DND-41 (cell line): ENCODE data around the gene GAPT.

Source experiments
- ATAC-seq: fragments of 200-7000 bp; cut with Tn5 transposase; 3 replicates; pipeline ENCODE4 v1.9.1; 2021; ENCODE audit warnings: low read depth; ENCODE audit not compliant: insufficient read depth
- DNase-seq: peaks from one replicate; pipeline ENCODE4 v3.0.0-alpha.2; 2020
- H2AFZ ChIP-seq: 2 replicates; pipeline ENCODE4 v1.6.0; 2012; ENCODE audit warnings: low read depth, low read length
- H3K27ac ChIP-seq: 2 replicates; pipeline ENCODE4 v1.5.1; 2012; ENCODE audit warnings: low read length, inconsistent platforms
- H3K27me3 ChIP-seq: fragments of 200-600 bp; sonication (generic); 2 replicates; pipeline ENCODE4 v1.6.0; 2012; ENCODE audit warnings: low read length, mild to moderate bottlenecking, inconsistent platforms; ENCODE audit not compliant: insufficient read depth, poor library complexity
- H3K36me3 ChIP-seq: 2 replicates; pipeline ENCODE4 v1.5.1; 2012; ENCODE audit warnings: low read length, inconsistent platforms; ENCODE audit not compliant: insufficient read depth
- H3K4me1 ChIP-seq: 2 replicates; pipeline ENCODE4 v1.5.1; 2012; ENCODE audit warnings: mild to moderate bottlenecking, low read length; ENCODE audit not compliant: insufficient read depth
- H3K4me2 ChIP-seq: 2 replicates; pipeline ENCODE4 v1.6.0; 2012; ENCODE audit warnings: mild to moderate bottlenecking, moderate library complexity, low read length, inconsistent platforms; ENCODE audit not compliant: insufficient read depth
- H3K4me3 ChIP-seq, 2 experiments: fragments of 200-600 bp in 1 of 2; shearing (Covaris generic) in 1 of 2; 2 replicates each; pipeline ENCODE4 v1.5.1; 2012 to 2016; ENCODE audit warnings: inconsistent platforms in 2 of 2, low read length in 2 of 2, mild to moderate bottlenecking in 2 of 2, low read depth in 1 of 2, moderate library complexity in 1 of 2
- H3K79me2 ChIP-seq: 2 replicates; pipeline ENCODE4 v1.6.0; 2012; ENCODE audit warnings: low read length, inconsistent platforms; ENCODE audit not compliant: insufficient read depth
- H3K9ac ChIP-seq: 2 replicates; pipeline ENCODE4 v1.6.0; 2012; ENCODE audit warnings: low read depth, mild to moderate bottlenecking, inconsistent platforms, low read length, moderate library complexity
- H3K9me3 ChIP-seq: 2 replicates; pipeline ENCODE4 v1.5.1; 2012; ENCODE audit warnings: low read length, moderate library complexity, mild to moderate bottlenecking, inconsistent platforms; ENCODE audit not compliant: insufficient read depth, severe bottlenecking
- H4K20me1 ChIP-seq: 2 replicates; pipeline ENCODE4 v1.6.0; 2012; ENCODE audit warnings: low read length; ENCODE audit not compliant: insufficient read depth
- EZH2 ChIP-seq: IDR thresholded peaks from 3 replicates; pipeline ENCODE4 v1.6.1; 2012; ENCODE audit warnings: borderline replicate concordance, low read depth, mild to moderate bottlenecking, moderate library complexity, low read length, inconsistent platforms; ENCODE audit not compliant: severe bottlenecking
- TF ChIP-seq, protein P1 (sequence below): IDR thresholded peaks from 2 replicates; pipeline ENCODE4 v1.5.1; 2012; ENCODE audit warnings: borderline replicate concordance, low read length, moderate library complexity, mild to moderate bottlenecking; ENCODE audit not compliant: poor library complexity, severe bottlenecking; ENCODE audit errors: extremely low read depth

The GAPT gene

DNA sequence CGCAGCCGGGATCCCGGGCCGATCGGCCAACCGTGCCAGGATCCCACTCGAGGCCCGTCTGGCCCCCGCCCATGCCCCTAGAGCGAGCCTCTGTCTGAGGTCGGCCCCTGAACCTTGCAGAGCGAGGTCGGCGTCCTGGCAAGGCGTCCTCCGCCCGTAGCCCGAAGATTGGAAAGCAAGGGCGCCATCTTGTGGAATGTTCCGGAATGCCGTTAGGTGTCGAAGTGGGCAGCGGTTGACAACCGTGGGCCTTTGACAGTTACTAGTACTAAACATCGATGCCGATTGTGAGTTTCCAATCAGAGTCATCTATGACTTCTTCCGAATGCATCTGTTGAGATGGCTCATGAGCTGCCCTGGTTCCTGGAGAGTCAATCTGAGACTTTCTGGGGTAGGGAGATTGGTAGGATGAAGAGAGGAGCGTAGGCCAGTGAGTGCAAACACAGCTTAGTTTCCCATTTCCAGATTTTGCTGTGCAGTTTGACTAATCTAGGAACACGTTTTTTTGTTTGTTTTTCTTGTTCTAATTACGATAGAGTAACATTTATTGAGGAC lies 30.4 kb upstream of the GAPT start:
- Histone ChIP-seq H3K4me1 (peaks cover 40% of the 10 kb centered on the region), H3K79me2 (no peaks in the 10 kb centered on the region), H3K9me3 (no peaks in the 10 kb centered on the region), H3K9ac (peak overlapping the region; percentile 72), H2AFZ (peak overlapping the region; percentile 92), H3K27me3 (peaks cover 12% of the 10 kb centered on the region), H3K4me2 (peak overlapping the region; percentile 91), H3K36me3 (peaks cover 6% of the 10 kb centered on the region; the same call in 1 of the 2 replicates), H4K20me1 (no peaks in the 10 kb centered on the region), H3K4me3 (peak overlapping the region; percentile 46 to 78; a peak in 3 of 4 replicates), H3K27ac (peak overlapping the region; percentile 69)
- TF ChIP-seq, protein P1, sequence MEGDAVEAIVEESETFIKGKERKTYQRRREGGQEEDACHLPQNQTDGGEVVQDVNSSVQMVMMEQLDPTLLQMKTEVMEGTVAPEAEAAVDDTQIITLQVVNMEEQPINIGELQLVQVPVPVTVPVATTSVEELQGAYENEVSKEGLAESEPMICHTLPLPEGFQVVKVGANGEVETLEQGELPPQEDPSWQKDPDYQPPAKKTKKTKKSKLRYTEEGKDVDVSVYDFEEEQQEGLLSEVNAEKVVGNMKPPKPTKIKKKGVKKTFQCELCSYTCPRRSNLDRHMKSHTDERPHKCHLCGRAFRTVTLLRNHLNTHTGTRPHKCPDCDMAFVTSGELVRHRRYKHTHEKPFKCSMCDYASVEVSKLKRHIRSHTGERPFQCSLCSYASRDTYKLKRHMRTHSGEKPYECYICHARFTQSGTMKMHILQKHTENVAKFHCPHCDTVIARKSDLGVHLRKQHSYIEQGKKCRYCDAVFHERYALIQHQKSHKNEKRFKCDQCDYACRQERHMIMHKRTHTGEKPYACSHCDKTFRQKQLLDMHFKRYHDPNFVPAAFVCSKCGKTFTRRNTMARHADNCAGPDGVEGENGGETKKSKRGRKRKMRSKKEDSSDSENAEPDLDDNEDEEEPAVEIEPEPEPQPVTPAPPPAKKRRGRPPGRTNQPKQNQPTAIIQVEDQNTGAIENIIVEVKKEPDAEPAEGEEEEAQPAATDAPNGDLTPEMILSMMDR, result peak; percentile 94
- no peak for TF ChIP-seq EZH2
- ATAC-seq, result peak; percentile 85
- peak; percentile 84 for DNase-seq

DNA sequence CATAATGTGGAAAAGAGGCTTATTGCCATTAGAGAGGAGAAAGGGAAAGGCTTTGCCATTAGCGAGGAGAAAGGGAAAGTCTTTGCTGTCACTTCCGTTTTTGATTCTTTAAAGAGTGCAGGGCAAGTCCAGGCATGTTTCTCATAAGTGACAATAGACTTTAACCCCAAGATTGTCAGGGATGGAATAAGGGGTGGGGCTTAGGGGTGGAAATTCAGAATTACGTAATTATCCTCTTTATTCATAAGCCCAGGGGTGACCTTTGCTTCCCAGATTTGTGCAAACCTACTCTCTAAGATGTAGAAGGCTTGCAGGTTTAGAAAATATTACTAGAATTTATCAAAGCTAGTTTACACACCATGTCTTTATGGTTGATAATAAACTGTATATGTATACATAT lies 29.1 kb upstream of the GAPT start:
- H3K79me2 ChIP-seq, result no peaks in the 10 kb centered on the region
- H3K27me3 ChIP-seq, result peaks cover 12% of the 10 kb centered on the region
- TF ChIP-seq EZH2, result no peak
- TF ChIP-seq, protein P1, result no peak
- no peak overlapping the region for H3K9ac ChIP-seq
- no peaks in the 10 kb centered on the region for H3K9me3 ChIP-seq
- peaks cover 44% of the 10 kb centered on the region for H3K4me1 ChIP-seq
- ATAC-seq (no peak), DNase-seq (no peak)
- H4K20me1 ChIP-seq, result no peaks in the 10 kb centered on the region
- peak overlapping the region; percentile 8; the same call in 1 of the 2 replicates for H2AFZ ChIP-seq
- H3K4me3 ChIP-seq, result no peak overlapping the region
- no peak overlapping the region for H3K27ac ChIP-seq
- H3K36me3 ChIP-seq, result no peaks in the 10 kb centered on the region
- no peak overlapping the region for H3K4me2 ChIP-seq

DNA sequence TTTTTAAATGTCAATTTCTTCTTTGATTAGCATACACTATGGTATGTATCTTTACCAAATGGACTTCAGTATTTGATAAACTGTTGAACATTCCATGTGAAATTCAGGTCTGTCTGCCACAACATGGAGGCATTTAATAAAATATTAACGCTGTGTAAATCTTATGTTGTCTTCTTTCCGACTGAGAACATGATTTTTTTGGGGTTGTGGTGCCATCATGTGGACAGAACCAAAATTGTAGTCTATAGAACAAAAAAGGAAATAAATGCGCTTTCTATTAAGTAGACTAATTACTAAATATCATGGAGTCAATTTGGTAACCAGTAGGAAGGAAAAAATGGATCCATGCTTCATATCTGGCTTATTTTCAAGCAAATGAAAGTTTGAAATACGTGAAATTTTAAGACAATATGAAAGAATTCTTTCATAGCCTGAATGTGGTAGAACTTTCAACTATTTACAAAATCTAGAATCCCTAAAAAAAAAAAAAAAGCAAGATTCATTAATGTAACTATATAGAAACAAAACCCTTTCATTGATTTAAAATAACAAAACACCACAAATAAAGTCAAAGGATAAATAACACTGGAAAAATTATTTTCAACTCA lies 28.5 kb upstream of the GAPT start:
- Histone ChIP-seq H3K4me3 (no peak overlapping the region), H2AFZ (no peak overlapping the region), H3K9me3 (no peaks in the 10 kb centered on the region), H3K27ac (no peak overlapping the region), H3K27me3 (peaks cover 12% of the 10 kb centered on the region), H3K9ac (no peak overlapping the region), H4K20me1 (no peaks in the 10 kb centered on the region), H3K79me2 (no peaks in the 10 kb centered on the region), H3K4me1 (peaks cover 44% of the 10 kb centered on the region), H3K4me2 (no peak overlapping the region), H3K36me3 (no peaks in the 10 kb centered on the region)
- peak; percentile 37 for DNase-seq
- no peak for TF ChIP-seq EZH2
- TF ChIP-seq, protein P1, result peak; percentile 69
- ATAC-seq, result no peak
